Midbrain (tissue), 1 donor: ENCODE data around the gene PPP6R3.
"Not testable (repeated sequence)": the region's sequence is repeated elsewhere in the genome, so short reads cannot be mapped to it uniquely, and the experiment has no call there.

ENCODE experiments used
- DNase-seq: peaks from one replicate; lab custom pipeline; 2025; lab: John Stamatoyannopoulos, UW

PPP6R3 gene

DNA sequence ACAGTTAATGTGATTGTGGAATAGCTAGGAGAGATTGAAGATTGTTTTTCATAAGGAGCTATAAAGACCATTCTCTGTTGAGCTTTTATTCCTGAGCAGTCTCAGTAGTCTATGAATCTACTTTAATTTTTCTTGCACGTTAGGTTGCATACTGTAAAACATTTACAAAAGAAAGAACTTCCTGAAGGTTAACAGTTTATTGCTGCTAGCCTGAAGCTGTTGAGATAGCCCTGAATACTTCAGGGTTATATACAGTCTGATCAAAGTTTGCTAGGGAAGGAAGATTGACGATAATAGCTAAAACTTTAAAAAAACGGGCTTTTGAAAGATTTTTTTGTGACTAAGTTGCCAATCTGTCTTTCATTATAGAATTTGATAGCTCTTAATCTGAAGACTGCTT is 64.8 kb downstream of the PPP6R3 start:
- DNase-seq: no peak

DNA sequence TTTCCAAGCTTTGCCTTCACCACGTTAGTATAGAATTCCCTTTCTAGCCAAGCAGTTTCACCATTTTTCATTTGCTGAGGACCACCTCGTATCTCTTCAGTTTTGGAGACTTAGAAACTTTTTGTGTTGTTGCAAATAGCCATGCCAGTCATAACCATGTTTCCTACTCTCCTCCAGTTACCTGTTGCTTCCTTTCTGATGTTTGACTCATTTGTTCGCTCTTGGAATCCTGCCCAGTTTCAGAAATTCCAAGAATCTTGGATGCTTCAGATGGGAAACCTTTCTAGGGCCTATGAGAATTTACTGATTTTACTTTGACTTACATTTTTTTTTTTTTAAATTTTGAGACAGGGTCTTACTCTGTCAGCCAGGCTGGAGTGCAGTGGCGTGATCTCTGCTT is 65.4 kb downstream of the PPP6R3 start:
- DNase-seq: no peak

DNA sequence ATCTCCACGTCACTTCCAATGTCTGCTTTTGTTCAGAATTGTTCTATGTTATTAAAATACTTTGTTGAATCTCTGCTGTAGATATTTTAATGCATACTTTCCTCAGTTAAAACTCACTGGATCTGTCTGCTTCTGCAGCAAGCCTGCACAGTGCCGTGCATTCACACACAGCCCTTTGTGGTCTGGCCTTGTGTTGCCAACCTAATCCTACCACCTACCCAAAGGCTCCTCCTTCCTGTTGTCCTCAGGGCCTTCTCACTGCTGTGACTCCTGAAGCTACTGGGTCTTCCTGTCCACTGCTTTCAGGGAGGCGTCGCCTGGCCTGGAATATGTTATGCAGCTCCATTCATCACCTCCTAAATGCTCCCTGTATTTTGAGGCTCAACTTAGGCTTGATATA is 67.0 kb downstream of the PPP6R3 start:
- DNase-seq: no peak

DNA sequence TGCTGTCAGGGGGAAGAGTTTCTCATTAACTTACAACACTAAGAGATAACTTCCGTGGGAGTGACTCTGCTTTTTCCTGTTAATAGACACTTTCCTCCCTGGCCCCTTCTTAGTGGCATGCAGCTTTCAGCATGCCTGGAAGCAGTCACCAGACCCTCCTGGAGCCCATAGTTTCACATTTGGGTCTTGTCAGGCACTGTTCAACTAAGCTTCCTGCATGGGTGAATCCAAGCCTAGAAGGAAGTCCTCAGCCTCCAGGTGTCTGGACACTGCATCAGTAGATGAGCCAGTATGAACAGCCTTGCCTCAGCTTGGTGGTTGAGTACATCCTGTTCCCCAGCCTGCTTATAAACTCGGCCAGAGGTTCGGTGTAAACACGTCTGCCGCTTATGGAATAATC is 68.1 kb downstream of the PPP6R3 start:
- no peak for DNase-seq

- DNase-seq: no peak
These were observed 70.7 kb downstream of the PPP6R3 start for GRCh38 chr11:68531129-68531693.

DNA sequence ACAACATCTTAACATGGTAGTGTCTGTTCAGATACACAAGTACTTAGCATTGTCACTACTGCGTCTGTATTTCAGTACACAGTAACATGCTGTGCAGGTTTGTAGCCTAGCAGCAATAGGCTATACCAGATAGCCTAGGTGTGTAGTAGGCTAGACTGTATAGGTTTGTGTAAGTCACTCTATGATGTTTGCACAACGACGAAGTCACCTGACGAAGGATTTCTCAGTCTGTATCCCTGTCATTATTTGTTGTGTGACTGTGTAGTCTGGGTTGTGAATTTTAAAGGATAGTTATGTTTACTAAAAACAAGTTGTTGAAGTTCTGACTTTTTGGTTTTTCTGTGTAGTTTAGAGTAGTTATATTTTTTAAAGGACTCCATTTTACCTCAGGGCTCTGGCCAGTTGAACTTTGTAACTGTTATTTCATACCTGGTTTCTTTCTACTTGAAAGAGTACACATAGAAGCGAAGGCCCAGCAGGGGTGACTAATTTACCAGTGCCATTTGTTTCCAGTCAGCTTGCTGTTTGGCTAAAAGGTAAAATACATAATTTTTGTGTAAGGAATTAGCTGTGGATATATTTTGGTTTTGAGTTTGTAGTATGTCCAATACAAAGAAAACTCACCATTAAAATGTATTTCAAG is 72.3 kb downstream of the PPP6R3 start:
- no peak for DNase-seq

DNA sequence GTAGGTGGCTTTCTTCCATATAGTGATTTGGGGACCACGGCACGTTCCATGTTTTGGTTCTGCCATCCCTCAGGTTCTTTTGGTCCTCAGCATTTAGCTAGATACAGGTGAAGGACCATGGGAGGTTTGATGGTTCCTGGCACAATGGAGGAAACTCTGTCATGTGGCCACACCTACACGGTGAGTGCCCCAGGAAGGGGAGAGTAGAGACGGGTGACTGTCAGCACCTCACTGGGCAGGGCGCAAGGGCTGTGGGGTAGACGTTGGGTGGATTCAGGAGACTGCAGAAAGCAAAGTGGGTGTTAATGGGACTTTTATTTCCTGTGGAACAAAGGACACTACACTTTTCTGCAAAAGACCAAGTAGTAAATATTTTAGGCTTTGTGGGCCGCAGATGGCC is 73.4 kb downstream of the PPP6R3 start:
- DNase-seq: no peak

GRCh38 chr11:68535098-68535497 is 74.5 kb downstream of the PPP6R3 start:
- no peak for DNase-seq

- DNase-seq: no peak
These were observed 76.2 kb downstream of the PPP6R3 start for GRCh38 chr11:68536706-68537105.

DNA sequence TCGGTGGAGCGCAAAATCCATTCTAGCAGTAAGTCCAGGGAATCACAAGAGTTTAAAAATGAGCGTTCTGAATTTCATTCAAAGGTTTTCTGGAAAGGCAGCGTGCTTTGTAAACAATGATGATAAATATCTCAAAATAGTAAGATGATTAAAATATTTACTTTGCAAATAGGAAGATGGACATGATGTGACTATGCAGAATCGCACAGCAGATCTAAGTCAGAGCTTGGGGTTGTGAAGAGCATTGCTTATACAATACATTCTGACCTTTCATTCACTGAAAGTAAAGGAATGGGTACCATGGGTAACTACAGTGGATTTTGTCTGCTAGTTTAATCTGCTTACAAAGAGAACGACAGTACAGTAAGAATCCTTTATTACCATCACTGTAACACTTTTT is 77.5 kb downstream of the PPP6R3 start:
- DNase-seq: no peak

DNA sequence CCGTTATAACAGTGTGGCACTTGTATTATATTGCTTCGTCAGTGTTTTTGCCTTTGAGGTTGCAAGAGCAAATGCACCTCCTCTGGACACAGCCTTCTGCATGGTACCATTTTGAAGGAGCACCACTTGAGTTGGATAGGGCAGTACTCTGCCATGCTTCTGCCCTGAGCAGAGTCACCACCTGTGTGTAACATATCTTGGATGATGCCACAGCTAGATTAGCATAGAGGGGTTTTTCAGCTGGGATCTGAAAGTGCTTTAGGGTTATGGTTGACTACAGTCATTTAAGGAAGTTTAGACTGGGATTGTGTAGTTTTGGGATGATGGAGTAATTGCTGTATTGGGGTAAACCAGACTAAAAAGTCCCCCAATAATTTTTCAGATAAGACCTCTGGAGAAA is 78.8 kb downstream of the PPP6R3 start:
- DNase-seq: no peak

GRCh38 chr11:68540504-68540903 is 80.0 kb downstream of the PPP6R3 start:
- not testable (repeated sequence) for DNase-seq

GRCh38 chr11:68541116-68541515 is 80.6 kb downstream of the PPP6R3 start:
- DNase-seq: no peak

DNA sequence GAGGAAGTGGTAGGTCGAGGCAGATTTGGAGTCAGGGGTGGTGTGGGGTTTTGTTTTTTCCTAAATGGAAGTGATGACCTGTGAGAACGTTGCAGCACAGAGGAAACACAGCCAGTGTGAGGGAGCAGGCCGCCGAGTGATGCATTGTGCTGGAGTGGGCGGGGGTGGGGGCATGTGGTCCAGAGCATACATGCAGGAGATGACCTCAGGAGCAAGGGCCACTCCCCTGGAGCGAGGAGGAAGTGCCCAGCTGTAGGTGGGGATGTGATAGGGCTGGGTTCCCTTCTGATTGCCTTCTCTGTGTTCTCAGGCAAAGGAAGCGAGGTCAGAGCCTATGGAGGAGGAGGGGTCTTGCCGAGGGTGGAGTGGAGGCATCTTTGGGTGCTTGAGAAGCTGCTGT is 81.4 kb downstream of the PPP6R3 start:
- DNase-seq: no peak

GRCh38 chr11:68542617-68543016 is 82.1 kb downstream of the PPP6R3 start:
- no peak for DNase-seq

DNA sequence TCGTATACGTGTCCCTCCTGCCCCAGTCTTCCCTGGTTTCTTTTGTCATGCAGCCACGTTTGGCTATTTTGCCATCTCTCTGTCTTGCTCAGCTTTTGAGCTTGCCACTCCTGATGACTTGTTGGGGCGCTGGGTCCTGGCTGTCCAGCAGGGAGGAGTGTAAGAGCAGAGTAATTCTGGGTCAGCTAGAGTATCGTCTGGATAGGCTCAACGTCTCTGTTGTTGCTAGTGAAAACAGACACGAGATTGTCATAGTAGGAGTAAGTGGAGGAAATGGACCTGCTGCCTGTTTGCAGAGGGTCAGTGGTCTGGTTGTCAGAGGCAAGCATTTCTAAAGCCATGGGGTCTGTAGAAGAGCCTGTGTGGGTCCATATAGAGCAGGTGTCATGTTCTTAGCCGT is 83.0 kb downstream of the PPP6R3 start:
- no peak for DNase-seq

DNA sequence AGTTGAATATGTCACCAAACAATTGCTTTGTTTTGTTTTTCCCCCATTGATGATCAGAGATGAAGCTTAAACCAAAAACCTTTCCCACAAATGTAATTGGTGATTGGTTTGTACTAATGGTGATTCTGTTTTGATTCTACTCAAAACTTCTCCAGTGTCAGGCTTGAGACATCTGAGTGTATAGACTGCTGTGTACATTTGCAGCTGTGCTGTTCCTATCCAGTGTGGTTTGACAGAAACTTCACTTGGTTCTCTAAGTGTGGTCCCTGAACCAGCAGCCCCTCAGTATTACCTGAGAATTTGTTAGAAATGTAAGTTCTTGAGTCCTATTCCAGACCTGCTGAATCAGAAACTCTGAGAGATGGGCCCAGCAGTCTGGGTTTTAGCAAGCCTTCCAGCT is 84.8 kb downstream of the PPP6R3 start:
- no peak for DNase-seq

DNA sequence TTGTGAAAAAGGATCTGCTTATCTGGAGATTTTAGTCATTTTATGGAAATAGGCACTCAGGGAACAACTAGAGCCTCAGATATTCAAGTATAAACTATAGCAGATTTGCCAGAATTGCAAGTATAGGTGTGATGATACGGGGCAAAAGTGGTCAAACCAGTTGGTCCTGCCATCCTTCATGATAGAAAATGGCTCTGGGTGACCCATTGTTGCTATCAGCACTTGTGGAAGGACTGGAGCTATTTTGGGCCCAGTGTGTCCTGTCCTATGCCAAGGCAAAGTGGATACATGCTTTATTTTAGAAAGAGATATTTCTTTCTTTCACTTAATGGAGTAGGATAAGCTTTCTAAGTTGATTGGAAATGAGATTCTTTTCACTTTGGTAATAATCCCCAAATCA is 85.2 kb downstream of the PPP6R3 start:
- no peak for DNase-seq

GRCh38 chr11:68546555-68546954 is 86.0 kb downstream of the PPP6R3 start:
- DNase-seq: no peak

DNA sequence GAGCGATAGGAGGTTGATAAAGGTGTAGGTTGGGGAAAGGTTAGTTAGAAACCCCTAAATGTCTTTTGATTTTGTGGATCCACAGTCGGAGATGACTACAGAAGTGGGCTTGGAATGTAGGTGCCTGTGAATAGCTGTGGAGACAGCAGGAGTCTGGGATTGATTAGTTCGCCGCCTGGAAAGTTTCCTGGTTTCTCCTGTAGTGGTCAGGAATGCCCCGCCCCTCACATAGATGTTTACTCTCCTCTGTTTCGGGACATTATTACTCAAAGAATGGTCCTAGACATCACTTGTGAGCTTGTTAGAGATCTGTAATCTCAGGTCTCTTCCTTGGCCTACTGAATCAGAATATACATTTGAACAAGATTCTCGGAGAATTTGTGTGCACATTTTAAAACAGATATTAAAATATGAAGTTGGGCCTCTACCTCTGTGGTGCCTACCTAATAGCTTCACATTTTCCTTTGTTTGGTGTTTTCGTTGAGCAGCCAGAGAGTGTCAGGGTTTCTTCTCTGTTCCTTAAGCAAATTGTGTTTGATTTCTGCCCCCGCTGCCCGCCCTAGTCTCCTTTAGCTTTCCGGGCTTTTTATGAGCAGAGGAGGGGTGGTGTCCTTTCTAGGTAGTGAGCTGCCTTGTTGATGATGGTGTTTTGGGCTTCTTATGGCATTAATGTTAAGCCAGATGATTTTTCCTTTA is 89.4 kb downstream of the PPP6R3 start:
- no peak for DNase-seq

DNA sequence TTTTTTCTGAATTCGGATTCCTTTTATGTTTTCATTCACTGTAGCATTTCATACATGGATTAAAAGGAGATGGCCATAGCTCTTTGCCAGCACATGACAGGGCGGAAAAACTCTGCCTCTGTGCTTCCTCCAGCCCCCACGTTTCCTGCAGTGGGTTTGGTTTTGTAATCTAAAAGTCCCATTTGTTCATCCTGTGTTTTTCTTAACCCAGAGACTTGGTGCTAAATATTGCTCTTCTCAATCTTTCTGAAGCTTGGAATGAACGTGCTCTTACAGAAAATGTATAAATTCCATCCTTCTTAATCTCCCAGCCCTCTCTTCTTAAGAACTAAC is 89.9 kb downstream of the PPP6R3 start:
- no peak for DNase-seq

DNA sequence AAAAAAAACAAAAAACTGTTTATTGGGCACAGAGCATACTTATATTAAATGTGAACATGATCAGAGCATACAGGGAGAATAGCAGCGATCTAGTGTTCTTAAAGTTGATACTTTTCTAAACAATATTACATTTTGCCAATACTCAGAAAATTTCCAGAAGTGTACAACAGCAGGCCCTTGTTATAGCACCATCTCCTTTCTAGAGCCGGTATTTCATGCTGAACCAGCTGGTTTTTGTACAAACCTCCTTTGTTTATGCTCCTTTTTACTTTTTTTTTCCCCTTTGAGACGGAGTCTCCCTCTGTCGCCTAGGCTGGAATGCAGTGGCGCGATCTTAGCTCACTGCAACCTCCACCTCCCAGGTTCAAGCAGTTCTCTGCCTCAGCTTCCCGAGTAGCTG is 90.7 kb downstream of the PPP6R3 start:
- DNase-seq: no peak

GRCh38 chr11:68551777-68552176 is 91.2 kb downstream of the PPP6R3 start:
- no peak for DNase-seq

DNA sequence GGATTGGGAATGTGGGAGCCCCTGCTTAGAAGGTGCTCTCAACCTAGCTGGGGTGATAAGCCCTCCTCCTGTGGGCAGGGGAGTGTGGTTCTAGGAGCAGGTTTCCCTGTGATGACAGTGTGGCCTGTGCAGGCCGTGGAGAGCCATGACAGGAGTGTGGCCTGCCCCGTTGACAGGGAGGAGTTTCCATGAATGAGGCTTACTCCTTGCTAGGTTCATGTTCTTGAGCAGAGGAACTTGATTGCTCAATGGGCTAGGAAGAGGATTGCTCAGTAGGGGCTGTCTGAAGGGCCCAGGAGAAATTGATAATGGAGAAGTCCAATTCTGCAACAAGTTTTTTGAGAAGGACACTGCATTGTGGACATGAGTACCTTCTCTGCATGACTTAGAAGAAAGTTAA is 92.0 kb downstream of the PPP6R3 start:
- no peak for DNase-seq
